Colonic mucosa (tissue), 4 donors: ENCODE data around the gene NLGN3. TPM values are rescaled to one million over a fixed set of nuclear protein-coding genes. Genes with fewer than 3 reads are reported as not detected.

Source experiments
- DNase-seq: peaks from one replicate; pipeline ENCODE4 v3.0.0-alpha.2; 2020
- H3K27ac ChIP-seq: fragments of 200-600 bp; one replicate; pipeline ENCODE4 v1.8.0; 2021
- H3K27me3 ChIP-seq: fragments of 200-600 bp; one replicate; pipeline ENCODE4 v1.8.0; 2021
- H3K36me3 ChIP-seq: fragments of 200-600 bp; one replicate; pipeline ENCODE4 v1.8.0; 2021
- H3K4me1 ChIP-seq: fragments of 200-600 bp; one replicate; pipeline ENCODE4 v1.8.0; 2021; ENCODE audit warnings: mild to moderate bottlenecking
- H3K4me3 ChIP-seq: fragments of 200-600 bp; one replicate; pipeline ENCODE4 v1.8.0; 2021
- H3K9ac ChIP-seq, 2 donors: one replicate each; pipeline ENCODE4 v1.7.0; 2013; ENCODE audit warnings: control low read depth in 2 of 2, low read depth in 2 of 2, low read length in 2 of 2
- H3K9me3 ChIP-seq: fragments of 200-600 bp; one replicate; pipeline ENCODE4 v1.8.0; 2021
- intact Hi-C: fragments of 100-400 bp; cut with DNase I; formaldehyde crosslinking; loops from one replicate; pipeline ENCODE4 v1.14.1; 2022
- total RNA-seq, 2 donors: library from RNA; stranded (reverse); fragmentation: NEBNext Ultra II Directional in 1 of 2; extraction: Animal tissue kit (Norgen Biotek cat#: 25700) in 1 of 2; gene quantifications; one replicate each; pipeline ENCODE4 v1.2.1, GENCODE V29; 2021
- TF ChIP-seq, protein P1 (sequence below): fragments of 200-600 bp; IDR thresholded peaks from one replicate; pipeline ENCODE4 v1.8.0; 2022; ENCODE audit warnings: antibody characterized with exemption, mild to moderate bottlenecking
- donor health status: healthy.
- donor health status: DM: no; HTN: no; CAD: no.
- donor health status: DM: no; HTN: no; CAD: no.

Gene NLGN3
- total RNA-seq, 2 donors from 2014 or later, result 0.67 to 0.82 TPM

DNA sequence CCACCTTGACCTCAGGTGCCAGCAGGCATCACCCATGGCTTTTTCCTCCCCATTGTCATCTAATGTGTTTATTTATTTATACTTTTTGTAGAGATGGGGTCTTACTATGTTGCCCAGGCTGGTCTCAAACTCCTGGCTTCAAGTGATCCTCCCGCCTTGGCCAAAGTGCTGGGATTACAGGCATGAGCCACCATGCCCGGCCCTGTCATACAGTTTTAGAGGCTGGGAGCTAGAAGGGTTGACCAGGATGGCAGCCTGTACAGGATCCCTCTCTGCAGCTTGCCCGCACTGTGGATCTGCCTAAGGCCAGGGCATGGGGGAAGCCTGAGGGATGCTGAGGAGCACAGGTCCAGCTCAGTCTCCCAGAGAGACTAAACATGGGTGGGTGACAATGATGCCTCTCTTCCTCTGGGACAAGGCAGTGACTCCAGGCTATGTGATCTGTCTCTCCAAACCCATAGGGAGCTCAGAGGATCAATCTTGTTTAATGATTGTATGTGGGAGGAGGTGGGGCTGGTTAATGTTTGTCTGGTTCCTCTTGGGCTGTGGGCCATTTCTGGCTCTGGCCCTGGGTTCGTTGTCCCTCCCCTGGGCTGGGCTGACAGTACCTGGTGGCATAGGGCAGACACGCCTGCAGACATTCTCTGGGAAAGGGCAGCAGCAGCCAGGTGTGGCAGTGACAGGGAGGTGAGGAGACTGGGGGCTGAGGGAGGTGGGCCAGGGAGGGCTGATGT, 70.1 kb downstream of the NLGN3 start:
- peak; percentile 89 for DNase-seq

DNA sequence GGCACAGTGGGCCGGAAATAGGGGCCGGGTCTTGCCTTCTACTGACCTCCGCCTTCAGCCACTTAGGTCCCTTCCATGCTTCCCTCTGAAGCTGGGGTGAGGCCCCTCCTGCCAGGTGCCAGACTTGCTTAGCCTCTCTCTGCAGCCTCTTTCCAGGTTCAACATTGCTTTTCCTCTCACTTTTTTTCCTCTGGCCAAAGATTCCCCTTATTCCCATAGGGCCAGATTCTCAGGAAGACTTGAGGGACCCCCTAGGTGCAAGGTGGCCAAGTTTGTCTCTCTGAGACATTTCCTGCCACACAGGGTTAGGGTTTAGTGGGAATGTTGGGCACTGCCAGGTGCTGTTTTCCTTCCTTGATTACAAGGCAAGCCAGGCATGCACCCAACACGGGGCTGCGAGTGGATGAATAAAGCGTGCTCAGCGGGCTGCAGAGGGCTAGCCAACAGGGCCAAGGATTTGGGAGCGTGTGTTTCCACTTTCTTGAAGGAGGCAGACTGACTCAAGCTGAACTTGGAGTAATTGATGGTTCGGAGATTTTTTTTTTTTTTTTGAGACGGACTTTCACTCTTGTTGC, 70.8 kb downstream of the NLGN3 start:
- H3K4me1 ChIP-seq, result no peaks in the 10 kb centered on the region
- peak overlapping the region; percentile 17 to 75 for H3K9ac ChIP-seq
- H3K27me3 ChIP-seq, result no peaks in the 10 kb centered on the region
- H3K27ac ChIP-seq, result peak overlapping the region; percentile 65
- no peak for DNase-seq
- intact Hi-C loops, result no loop called here
- TF ChIP-seq, protein P1, sequence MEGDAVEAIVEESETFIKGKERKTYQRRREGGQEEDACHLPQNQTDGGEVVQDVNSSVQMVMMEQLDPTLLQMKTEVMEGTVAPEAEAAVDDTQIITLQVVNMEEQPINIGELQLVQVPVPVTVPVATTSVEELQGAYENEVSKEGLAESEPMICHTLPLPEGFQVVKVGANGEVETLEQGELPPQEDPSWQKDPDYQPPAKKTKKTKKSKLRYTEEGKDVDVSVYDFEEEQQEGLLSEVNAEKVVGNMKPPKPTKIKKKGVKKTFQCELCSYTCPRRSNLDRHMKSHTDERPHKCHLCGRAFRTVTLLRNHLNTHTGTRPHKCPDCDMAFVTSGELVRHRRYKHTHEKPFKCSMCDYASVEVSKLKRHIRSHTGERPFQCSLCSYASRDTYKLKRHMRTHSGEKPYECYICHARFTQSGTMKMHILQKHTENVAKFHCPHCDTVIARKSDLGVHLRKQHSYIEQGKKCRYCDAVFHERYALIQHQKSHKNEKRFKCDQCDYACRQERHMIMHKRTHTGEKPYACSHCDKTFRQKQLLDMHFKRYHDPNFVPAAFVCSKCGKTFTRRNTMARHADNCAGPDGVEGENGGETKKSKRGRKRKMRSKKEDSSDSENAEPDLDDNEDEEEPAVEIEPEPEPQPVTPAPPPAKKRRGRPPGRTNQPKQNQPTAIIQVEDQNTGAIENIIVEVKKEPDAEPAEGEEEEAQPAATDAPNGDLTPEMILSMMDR, result no peak
- no peaks in the 10 kb centered on the region for H3K9me3 ChIP-seq
- no peaks in the 10 kb centered on the region for H3K36me3 ChIP-seq
- H3K4me3 ChIP-seq, result peak overlapping the region; percentile 32

More for the DNA sequence above, 70.1 kb downstream of the NLGN3 start:
- H3K27me3 ChIP-seq, result no peaks in the 10 kb centered on the region
- H3K4me3 ChIP-seq, result peak overlapping the region; percentile 32
- H3K9me3 ChIP-seq, result no peaks in the 10 kb centered on the region
- TF ChIP-seq, protein P1, result no peak
- H3K9ac ChIP-seq, result peak overlapping the region; percentile 17 to 75
- H3K4me1 ChIP-seq, result no peaks in the 10 kb centered on the region
- intact Hi-C loops, result no loop called here
- peak overlapping the region; percentile 65 for H3K27ac ChIP-seq
- H3K36me3 ChIP-seq, result no peaks in the 10 kb centered on the region

DNA sequence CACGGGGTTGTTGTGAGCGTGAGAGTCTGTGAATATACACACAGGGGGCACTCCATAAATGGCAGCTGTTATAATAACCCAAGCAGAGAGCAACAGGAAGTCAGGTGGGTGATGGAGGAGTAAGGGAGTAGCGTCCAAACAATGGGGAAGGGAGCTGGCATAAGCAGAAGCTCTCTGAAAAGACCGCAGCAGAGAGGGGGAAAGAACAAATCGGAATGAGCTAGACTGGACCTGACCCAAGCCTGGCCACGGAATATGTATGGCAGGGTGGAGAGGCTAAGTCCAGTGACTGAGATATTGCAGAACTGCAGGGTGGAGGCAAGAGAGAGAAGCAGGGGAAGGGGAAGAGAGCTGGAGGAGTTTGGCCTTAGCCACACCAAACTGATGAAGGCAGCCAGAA, 71.8 kb downstream of the NLGN3 start:
- TF ChIP-seq, protein P1, result no peak

DNA sequence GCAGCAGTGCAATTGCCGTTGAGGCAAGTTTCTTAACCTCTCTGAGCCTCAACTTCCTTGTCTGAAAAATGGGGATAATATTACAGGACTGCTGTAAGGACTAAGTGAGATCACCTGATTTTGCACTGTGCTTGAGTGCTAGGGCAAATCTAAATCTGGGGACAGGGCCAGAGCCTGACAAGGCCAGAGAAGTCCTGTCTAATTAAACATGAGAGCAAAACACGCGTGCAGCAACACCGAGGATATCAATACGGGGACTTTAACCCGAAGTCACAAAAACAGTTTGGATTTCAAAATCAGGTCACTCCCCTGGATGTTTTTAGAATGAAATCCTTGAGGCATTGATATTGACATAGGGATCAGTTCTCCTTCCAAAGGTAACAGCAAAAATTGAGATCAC, 72.7 kb downstream of the NLGN3 start:
- Histone ChIP-seq H3K27me3 (no peaks in the 10 kb centered on the region), H3K9me3 (no peaks in the 10 kb centered on the region), H3K27ac (no peak overlapping the region), H3K4me1 (no peaks in the 10 kb centered on the region), H3K4me3 (no peak overlapping the region), H3K36me3 (no peaks in the 10 kb centered on the region), H3K9ac (no peak overlapping the region)
- TF ChIP-seq, protein P1, result no peak
- DNase-seq, result no peak
- intact Hi-C loops, result no loop called here

More for the DNA sequence above, 71.8 kb downstream of the NLGN3 start:
- no peaks in the 10 kb centered on the region for H3K36me3 ChIP-seq
- peak; percentile 32 for DNase-seq
- H3K4me3 ChIP-seq, result peak overlapping the region; percentile 32
- H3K9me3 ChIP-seq, result no peaks in the 10 kb centered on the region
- H3K4me1 ChIP-seq, result no peaks in the 10 kb centered on the region
- intact Hi-C loops, result no loop called here
- no peaks in the 10 kb centered on the region for H3K27me3 ChIP-seq
- H3K9ac ChIP-seq, result peak overlapping the region in 1 of 2 donors; percentile 75
- peak overlapping the region; percentile 22 for H3K27ac ChIP-seq

Other genes starting within 250 kb of the NLGN3 start
- 1 to 10 TPM in 1 of 2 donors, under 1 TPM in 1; 0.94 to 1.0 TPM for gene TEX11, start 236.1 kb upstream of the NLGN3 start, total RNA-seq
- under 1 TPM in 1 of 2 donors, not detected in 1; 0.22 TPM for gene SLC7A3, start 213.7 kb upstream of the NLGN3 start, total RNA-seq
- 10 to 100 TPM; 62.1 to 76.8 TPM for gene SNX12, start 76.5 kb upstream of the NLGN3 start, total RNA-seq
- gene FOXO4, start 49.0 kb upstream of the NLGN3 start, total RNA-seq, result 10 to 100 TPM; 23.4 to 47.4 TPM
- gene CXorf65, start 38.1 kb upstream of the NLGN3 start, total RNA-seq, result not detected
- 10 to 100 TPM; 46.0 to 61.0 TPM for gene IL2RG, start 33.3 kb upstream of the NLGN3 start, total RNA-seq
- 10 to 100 TPM; 35.1 to 39.7 TPM for gene MED12, start 26.2 kb upstream of the NLGN3 start, total RNA-seq
- gene GJB1, start 78.4 kb downstream of the NLGN3 start, total RNA-seq, result 100 to 1,000 TPM in 1 of 2 donors, 10 to 100 TPM in 1; 76.0 to 100 TPM
- gene ZMYM3, start 109.3 kb downstream of the NLGN3 start, total RNA-seq, result 10 to 100 TPM; 16.6 to 17.4 TPM
- gene NONO, start 138.8 kb downstream of the NLGN3 start, total RNA-seq, result 100 to 1,000 TPM; 203 to 262 TPM
- gene ITGB1BP2, start 156.9 kb downstream of the NLGN3 start, total RNA-seq, result 1 to 10 TPM in 1 of 2 donors, under 1 TPM in 1; 0.96 to 2.5 TPM
- 10 to 100 TPM; 24.6 to 25.0 TPM for gene TAF1, start 221.5 kb downstream of the NLGN3 start, total RNA-seq